ENCODE measurements around the gene PARD3.

- no peak for TF ChIP-seq CTCF (IDR thresholded peaks at IDR 0.05; ENCODE audit: low read depth, low read length, poor library complexity, severe bottlenecking)
- no peak for TF ChIP-seq EZH2phosphoT487 (IDR thresholded peaks at IDR 0.05; ENCODE audit: borderline replicate concordance, low read length)
Observed at GRCh38 chr10:34236931-34237330, 578.2 kb downstream of the PARD3 start.
